Femur (tissue), 1 donor: ENCODE results near the gene ZNF853.
"Not testable (repeated sequence)": the region's sequence is repeated elsewhere in the genome, so short reads cannot be mapped to it uniquely, and the experiment has no call there.

ENCODE experiments used
- DNase-seq: peaks from one replicate; pipeline ENCODE4 v3.0.0-alpha.2; 2017

Gene ZNF853

DNA sequence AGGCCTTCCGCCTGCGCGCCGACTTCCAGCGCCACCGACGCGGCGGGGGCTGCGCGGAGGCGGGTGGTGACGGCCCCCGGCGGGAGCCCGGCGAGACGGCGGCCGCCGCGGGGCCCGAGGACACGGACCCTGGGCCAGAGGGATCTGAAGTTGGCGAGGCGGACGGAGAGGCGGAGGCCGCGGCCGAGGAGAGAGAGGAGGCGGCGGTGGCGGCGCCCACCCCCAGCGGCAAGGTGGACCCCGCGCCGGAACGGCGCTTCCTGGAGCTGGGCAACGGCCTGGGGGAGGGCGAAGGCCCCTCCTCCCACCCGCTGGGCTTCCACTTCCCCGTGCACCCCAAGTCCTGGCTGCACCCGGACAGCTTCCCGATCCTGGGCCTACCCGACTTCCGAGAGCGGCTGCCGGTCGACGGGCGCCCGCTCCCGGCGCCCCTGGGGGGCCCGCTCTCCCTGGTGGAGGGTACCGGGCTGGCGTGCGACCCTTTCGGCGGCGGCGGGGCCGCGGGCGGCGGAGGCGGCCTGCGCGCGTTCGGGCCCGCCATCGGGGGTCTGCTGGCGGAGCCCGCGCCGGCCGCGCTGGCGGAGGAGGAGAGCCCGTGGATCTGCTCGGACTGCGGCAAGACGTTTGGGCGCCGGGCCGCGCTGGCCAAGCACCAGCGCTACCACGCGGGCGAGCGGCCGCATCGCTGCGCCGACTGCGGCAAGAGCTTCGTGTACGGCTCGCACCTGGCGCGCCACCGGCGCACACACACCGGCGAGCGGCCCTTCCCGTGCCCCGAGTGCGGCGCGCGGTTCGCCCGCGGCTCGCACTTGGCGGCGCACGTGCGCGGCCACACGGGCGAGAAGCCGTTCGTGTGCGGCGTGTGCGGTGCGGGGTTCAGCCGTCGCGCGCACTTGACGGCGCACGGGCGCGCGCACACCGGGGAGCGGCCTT lies 37.9 kb downstream of the ZNF853 start:
- DNase-seq: no peak

GRCh38 chr7:6654113-6654841 lies 38.9 kb downstream of the ZNF853 start:
- no peak for DNase-seq

GRCh38 chr7:6654842-6655610 lies 39.6 kb downstream of the ZNF853 start:
- DNase-seq: no peak

- DNase-seq: no peak
Observed at GRCh38 chr7:6655636-6656385, 40.4 kb downstream of the ZNF853 start.

DNA sequence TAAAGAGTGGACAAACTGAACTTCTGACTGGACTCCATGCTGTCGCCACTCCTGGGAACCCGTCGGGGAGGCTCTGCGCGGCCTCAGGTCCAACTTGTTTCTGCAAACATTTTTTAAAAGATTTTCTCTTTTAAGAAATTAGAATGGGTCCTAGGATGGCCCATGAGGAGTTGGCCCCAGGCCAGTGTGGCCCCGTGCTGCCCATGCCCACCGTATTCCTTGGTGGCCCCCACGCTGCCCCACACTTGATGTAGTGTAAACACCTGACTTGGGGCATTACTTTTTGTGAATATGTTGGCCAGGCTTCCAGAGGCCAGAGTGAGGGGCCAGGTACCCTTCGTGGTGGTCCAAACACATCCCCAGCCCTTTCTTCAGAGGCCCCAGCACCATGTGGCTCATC lies 41.0 kb downstream of the ZNF853 start:
- DNase-seq: no peak

DNA sequence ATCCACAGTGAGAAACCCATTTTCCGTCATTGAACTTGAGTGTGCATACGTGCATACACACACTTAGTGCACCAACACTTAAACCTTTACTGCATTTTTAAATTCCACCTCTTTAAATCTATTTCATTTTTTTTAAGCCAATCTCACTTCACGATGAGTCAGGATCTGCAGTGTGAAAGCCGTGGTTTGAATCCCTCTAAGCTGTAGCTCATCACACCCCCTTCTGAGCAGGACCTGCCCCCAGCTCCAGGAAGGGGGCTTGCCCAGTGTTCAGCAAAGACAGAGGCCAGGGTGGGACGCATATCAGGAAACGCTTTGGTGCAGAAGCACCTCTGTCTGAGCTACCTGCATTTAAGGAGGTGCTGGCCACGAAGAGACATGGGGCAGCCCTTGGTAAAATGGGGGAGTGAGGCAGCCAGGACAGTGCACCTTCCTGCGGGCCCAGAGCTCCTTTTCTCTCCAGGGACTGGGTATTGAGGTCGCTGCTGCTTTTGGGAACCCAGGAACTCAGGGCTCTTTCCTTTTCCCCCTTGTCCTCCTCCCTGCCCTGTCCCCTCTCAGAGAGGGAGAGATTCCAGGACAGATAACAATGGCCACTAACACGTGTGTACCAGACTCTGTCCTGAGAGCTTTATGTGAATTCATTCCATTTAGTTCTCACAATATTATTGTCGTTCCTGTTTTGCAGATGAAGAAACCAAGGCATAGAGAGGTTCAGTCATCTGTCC lies 43.4 kb downstream of the ZNF853 start:
- no peak for DNase-seq

DNA sequence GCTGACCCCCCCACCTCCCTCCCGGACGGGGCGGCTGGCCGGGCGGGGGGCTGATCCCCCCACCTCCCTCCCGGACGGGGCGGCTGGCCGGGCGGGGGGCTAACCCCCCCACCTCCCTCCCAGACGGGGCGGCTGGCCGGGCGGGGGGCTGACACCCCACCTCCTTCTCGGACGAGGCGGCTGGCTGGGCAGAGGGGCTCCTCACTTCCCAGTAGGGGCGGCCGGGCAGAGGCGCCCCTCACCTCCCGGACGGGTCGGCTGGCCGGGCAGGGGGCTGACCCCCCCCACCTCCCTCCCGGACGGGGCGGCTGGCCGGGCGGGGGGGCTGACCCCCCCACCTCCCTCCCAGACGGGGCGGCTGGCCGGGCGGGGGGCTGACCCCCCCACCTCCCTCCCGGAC lies 55.4 kb downstream of the ZNF853 start:
- DNase-seq: not testable (repeated sequence)
